Measurements from ENCODE around the gene MICAL3.

DNA sequence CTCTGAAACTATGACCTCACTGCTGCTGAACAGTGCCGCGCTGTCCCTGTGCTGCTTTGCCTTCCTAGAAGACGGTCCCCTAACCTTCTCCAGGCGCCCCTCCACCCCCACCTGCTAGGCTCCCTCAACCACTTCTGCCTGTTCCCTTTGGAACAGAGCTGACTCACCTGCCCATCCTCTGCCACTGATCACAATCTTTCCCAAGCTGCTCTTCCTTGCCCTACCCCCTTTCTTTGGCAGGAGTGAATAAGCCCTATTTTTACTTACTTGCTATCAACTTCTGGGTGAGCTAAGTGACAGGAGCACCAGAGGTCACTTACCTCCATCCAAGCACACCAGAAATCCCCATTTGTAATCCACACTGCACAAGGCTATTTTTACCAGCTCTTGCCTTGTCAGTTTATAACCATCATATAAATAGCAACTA is 134.1 kb downstream of the MICAL3 start:
- TF ChIP-seq, protein P1, sequence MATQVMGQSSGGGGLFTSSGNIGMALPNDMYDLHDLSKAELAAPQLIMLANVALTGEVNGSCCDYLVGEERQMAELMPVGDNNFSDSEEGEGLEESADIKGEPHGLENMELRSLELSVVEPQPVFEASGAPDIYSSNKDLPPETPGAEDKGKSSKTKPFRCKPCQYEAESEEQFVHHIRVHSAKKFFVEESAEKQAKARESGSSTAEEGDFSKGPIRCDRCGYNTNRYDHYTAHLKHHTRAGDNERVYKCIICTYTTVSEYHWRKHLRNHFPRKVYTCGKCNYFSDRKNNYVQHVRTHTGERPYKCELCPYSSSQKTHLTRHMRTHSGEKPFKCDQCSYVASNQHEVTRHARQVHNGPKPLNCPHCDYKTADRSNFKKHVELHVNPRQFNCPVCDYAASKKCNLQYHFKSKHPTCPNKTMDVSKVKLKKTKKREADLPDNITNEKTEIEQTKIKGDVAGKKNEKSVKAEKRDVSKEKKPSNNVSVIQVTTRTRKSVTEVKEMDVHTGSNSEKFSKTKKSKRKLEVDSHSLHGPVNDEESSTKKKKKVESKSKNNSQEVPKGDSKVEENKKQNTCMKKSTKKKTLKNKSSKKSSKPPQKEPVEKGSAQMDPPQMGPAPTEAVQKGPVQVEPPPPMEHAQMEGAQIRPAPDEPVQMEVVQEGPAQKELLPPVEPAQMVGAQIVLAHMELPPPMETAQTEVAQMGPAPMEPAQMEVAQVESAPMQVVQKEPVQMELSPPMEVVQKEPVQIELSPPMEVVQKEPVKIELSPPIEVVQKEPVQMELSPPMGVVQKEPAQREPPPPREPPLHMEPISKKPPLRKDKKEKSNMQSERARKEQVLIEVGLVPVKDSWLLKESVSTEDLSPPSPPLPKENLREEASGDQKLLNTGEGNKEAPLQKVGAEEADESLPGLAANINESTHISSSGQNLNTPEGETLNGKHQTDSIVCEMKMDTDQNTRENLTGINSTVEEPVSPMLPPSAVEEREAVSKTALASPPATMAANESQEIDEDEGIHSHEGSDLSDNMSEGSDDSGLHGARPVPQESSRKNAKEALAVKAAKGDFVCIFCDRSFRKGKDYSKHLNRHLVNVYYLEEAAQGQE (IDR thresholded peaks at IDR 0.05; ENCODE audit: insufficient read depth in 1 of 2, low read depth in 2 of 2, low read length in 2 of 2): no peak
- TF ChIP-seq TAF1 (IDR thresholded peaks at IDR 0.05; ENCODE audit: borderline replicate concordance, insufficient read depth, low read length): no peak
- no peak for TF ChIP-seq POLR2AphosphoS5 (IDR thresholded peaks at IDR 0.05; ENCODE audit: low read depth, low read length)

Measured in PFSK-1 (cell line).